CD4-positive, alpha-beta T cell treated with Interleukin-21 for 1 hour (primary cell): ENCODE data around the gene SPIN2B.

ENCODE experiments used
- DNase-seq: peaks from one replicate; pipeline ENCODE4 v3.0.0-alpha.2; 2020

SPIN2B gene

GRCh38 chrX:57070185-57070984 lies 51.0 kb downstream of the SPIN2B start:
- DNase-seq, result no peak
